PC-3 (cell line): ENCODE data around the gene THOC6. TPM values are rescaled to one million over a fixed set of nuclear protein-coding genes. Genes with fewer than 3 reads are reported as not detected.

ENCODE experiments used
- ATAC-seq: fragments of 200-7000 bp; cut with Tn5 transposase; 2 replicates; pipeline ENCODE4 v1.9.1; 2020; ENCODE audit warnings: mild to moderate bottlenecking, moderate library complexity
- BruUV-seq: library from RNA; stranded (reverse); fragments of 400-500 nt; replicated peaks from 2 replicates; lab custom pipeline; 2021; lab: Mats Ljungman, UMichigan
- CTCF ChIA-PET: fragments of 300-600 bp; sonication (Branson Sonifier 250); formaldehyde crosslinking; loops from one replicate; lab custom pipeline; 2022; ENCODE audit warnings: antibody characterized with exemption; lab: Charles Lee
- POLR2A ChIA-PET: fragments of 300-600 bp; sonication (Branson Sonifier 250); formaldehyde crosslinking; loops from one replicate; lab custom pipeline; 2022; ENCODE audit warnings: antibody characterized with exemption; ENCODE audit not compliant: unreplicated experiment; lab: Charles Lee
- DNase-seq: peaks from one replicate; pipeline ENCODE4 v3.0.0-alpha.2; 2015
- H2AFZ ChIP-seq: fragments of 300-600 bp; sonication (generic); 2 replicates; pipeline ENCODE4 v1.6.0; 2016; ENCODE audit warnings: antibody characterized with exemption, low read length
- H3F3A ChIP-seq: fragments of 300-600 bp; sonication (generic); one replicate; pipeline ENCODE4 v1.6.0; 2017; ENCODE audit warnings: antibody characterized with exemption, low read length, control low read depth, mild to moderate bottlenecking; ENCODE audit not compliant: unreplicated experiment
- H3K27ac ChIP-seq: fragments of 300-600 bp; sonication (generic); 2 replicates; pipeline ENCODE4 v1.5.1; 2016; ENCODE audit warnings: mild to moderate bottlenecking, low read length
- H3K27me3 ChIP-seq: fragments of 300-600 bp; sonication (generic); 2 replicates; pipeline ENCODE4 v1.6.1; 2016; ENCODE audit warnings: low read length, mixed read lengths
- H3K36me3 ChIP-seq: fragments of 300-600 bp; sonication (generic); 2 replicates; pipeline ENCODE4 v1.6.1; 2016; ENCODE audit warnings: low read depth, mixed run types, low read length, mixed read lengths
- H3K4me1 ChIP-seq: fragments of 300-600 bp; sonication (generic); 2 replicates; pipeline ENCODE4 v1.5.1; 2016; ENCODE audit warnings: low read length; ENCODE audit not compliant: insufficient read depth
- H3K4me2 ChIP-seq: fragments of 300-600 bp; sonication (generic); 2 replicates; pipeline ENCODE4 v1.6.0; 2016; ENCODE audit warnings: low read length
- H3K4me3 ChIP-seq: fragments of 300-600 bp; sonication (generic); 2 replicates; pipeline ENCODE4 v1.5.1; 2016; ENCODE audit warnings: mild to moderate bottlenecking, low read length, mixed read lengths
- H3K79me2 ChIP-seq: fragments of 300-600 bp; sonication (generic); 2 replicates; pipeline ENCODE4 v1.6.1; 2017; ENCODE audit warnings: low read length, mixed read lengths
- H3K9ac ChIP-seq: fragments of 300-600 bp; sonication (generic); 2 replicates; pipeline ENCODE4 v1.6.0; 2016; ENCODE audit warnings: mild to moderate bottlenecking, low read length
- H3K9me2 ChIP-seq: fragments of 300-600 bp; sonication (generic); replicated peaks from 2 replicates; pipeline ENCODE4 v1.6.1; 2016; ENCODE audit warnings: mixed run types, low read length, mixed read lengths
- H3K9me3 ChIP-seq: fragments of 300-600 bp; sonication (generic); 2 replicates; pipeline ENCODE4 v1.6.1; 2016; ENCODE audit warnings: low read length, mixed read lengths
- H4K20me1 ChIP-seq: fragments of 300-600 bp; sonication (generic); 2 replicates; pipeline ENCODE4 v1.6.1; 2016; ENCODE audit warnings: low read length, mixed read lengths
- EZH2 ChIP-seq: fragments of 300-600 bp; sonication (generic); IDR thresholded peaks from one replicate; pipeline ENCODE4 v1.6.1; 2017; ENCODE audit warnings: antibody characterized with exemption, mild to moderate bottlenecking, low read length; ENCODE audit not compliant: unreplicated experiment
- EZH2phosphoT487 ChIP-seq: fragments of 300-600 bp; sonication (generic); IDR thresholded peaks from 2 replicates; pipeline ENCODE4 v1.6.1; 2018; ENCODE audit warnings: mild to moderate bottlenecking, antibody characterized with exemption, low read length, borderline replicate concordance
- intact Hi-C: fragments of 100-400 bp; cut with micrococcal nuclease; formaldehyde crosslinking; loops from 2 replicates; pipeline ENCODE4 v1.9.0; 2023
- total RNA-seq: library from RNA; depleted of rRNA; stranded (reverse); fragments of >200 nt; gene quantifications from 2 replicates; pipeline ENCODE4 v1.2.3, GENCODE V29; 2014
- TF ChIP-seq, protein P1 (sequence below): fragments of 300-600 bp; sonication (generic); conservative IDR thresholded peaks from 2 replicates; pipeline ENCODE4 v1.5.1; 2017; ENCODE audit warnings: antibody characterized with exemption, low read depth, mild to moderate bottlenecking, low read length

The THOC6 gene
- total RNA-seq, 1 experiment from 2014 or later = 40.3 TPM

DNA sequence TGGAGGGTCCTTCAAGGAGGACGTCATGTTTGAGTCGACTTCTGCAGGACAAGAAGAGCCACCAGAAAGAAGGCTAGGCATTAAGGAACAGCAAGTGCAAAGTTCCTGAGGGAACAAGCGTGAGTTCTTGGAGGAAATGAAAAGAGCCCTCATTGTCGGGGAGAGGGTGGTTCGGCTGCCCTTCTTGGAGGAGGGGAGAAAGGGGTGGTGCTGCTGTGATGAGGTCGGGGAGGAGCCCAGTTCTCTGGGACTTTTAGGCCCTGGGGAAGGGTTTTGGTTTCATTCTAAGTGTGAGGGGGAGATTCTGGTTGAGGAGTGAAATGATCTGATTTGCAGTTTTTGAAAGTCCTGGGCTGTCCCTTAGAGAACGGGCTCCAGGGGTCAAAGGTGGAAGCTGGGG lies 8.8 kb downstream of the THOC6 start:
- BruUV-seq = no TSS peak
- DNase-seq = no peak
- H3K36me3 ChIP-seq = no peaks in the 10 kb centered on the region
- H3K9me2 ChIP-seq = no peaks in the 10 kb centered on the region
- H3F3A ChIP-seq = no peaks in the 10 kb centered on the region
- TF ChIP-seq, protein P1, sequence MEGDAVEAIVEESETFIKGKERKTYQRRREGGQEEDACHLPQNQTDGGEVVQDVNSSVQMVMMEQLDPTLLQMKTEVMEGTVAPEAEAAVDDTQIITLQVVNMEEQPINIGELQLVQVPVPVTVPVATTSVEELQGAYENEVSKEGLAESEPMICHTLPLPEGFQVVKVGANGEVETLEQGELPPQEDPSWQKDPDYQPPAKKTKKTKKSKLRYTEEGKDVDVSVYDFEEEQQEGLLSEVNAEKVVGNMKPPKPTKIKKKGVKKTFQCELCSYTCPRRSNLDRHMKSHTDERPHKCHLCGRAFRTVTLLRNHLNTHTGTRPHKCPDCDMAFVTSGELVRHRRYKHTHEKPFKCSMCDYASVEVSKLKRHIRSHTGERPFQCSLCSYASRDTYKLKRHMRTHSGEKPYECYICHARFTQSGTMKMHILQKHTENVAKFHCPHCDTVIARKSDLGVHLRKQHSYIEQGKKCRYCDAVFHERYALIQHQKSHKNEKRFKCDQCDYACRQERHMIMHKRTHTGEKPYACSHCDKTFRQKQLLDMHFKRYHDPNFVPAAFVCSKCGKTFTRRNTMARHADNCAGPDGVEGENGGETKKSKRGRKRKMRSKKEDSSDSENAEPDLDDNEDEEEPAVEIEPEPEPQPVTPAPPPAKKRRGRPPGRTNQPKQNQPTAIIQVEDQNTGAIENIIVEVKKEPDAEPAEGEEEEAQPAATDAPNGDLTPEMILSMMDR = no peak
- TF ChIP-seq EZH2phosphoT487 (no peak), EZH2 (no peak)
- no peak overlapping the region for H2AFZ ChIP-seq
- no peak overlapping the region for H3K4me3 ChIP-seq
- H3K27ac ChIP-seq = no peak overlapping the region
- ATAC-seq = no peak
- intact Hi-C loops = no loop called here
- ChIA-PET POLR2A (no interaction called here), CTCF (no interaction called here)
- H3K9ac ChIP-seq = no peak overlapping the region
- H3K9me3 ChIP-seq = no peaks in the 10 kb centered on the region
- H4K20me1 ChIP-seq = no peaks in the 10 kb centered on the region
- no peak overlapping the region for H3K4me2 ChIP-seq
- H3K79me2 ChIP-seq = no peaks in the 10 kb centered on the region
- peaks cover 20% of the 10 kb centered on the region for H3K4me1 ChIP-seq
- H3K27me3 ChIP-seq = no peaks in the 10 kb centered on the region

DNA sequence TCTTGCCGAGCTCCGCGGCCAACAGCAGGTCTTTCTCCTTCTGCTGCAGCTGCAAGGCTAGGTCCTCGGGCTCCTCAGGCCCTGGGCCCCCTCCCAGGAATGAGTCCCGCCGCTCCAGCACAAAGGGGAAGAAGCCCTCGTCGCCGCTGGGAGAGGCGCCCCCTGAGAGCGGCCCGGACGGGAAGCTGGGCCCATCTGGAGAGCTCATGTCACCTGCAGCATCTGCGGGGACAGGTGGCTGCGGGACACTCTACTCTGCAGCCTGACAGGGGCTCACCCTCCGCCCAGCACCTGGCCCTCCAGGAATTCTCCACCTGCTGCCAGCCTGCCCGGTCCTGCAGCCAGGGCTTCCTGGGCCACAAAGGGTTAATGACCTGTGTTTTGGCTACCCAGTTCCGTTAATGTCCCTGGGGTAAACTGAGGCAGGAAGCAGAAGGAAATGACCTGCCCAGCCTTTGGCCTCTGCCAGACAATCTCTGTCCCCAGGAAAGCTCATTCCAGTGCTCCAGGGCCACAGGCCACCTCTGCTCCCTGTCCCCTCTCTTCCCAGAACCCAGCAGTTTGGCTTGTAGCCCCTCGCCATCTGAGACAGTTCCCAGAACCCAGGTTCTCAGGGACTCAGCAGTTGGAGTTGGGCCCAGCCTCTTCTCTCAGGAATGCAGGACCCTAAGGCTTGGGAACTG lies 11.6 kb downstream of the THOC6 start:
- TF ChIP-seq, protein P1 = no peak
- TF ChIP-seq EZH2phosphoT487 (no peak), EZH2 (no peak)
- H3K27ac ChIP-seq = no peak overlapping the region
- ChIA-PET CTCF (no interaction called here), POLR2A (no interaction called here)
- H3K79me2 ChIP-seq = no peaks in the 10 kb centered on the region
- no peaks in the 10 kb centered on the region for H3K9me2 ChIP-seq
- no peaks in the 10 kb centered on the region for H3K36me3 ChIP-seq
- peaks cover 16% of the 10 kb centered on the region for H3K4me1 ChIP-seq
- no peaks in the 10 kb centered on the region for H3K27me3 ChIP-seq
- BruUV-seq = no TSS peak
- no peak overlapping the region for H3K9ac ChIP-seq
- no peak overlapping the region for H2AFZ ChIP-seq
- ATAC-seq = no peak
- H3K9me3 ChIP-seq = no peaks in the 10 kb centered on the region
- H4K20me1 ChIP-seq = no peaks in the 10 kb centered on the region
- peak overlapping the region; percentile 75; the same call in 1 of the 2 replicates for H3K4me3 ChIP-seq
- H3F3A ChIP-seq = no peaks in the 10 kb centered on the region
- peak overlapping the region; percentile 91 for H3K4me2 ChIP-seq
- intact Hi-C loops = no loop called here
- DNase-seq = no peak
